IPS-15b (cell line): ENCODE data around the gene CDH19.

Source experiments
- H3K27me3 ChIP-seq: one replicate; pipeline ENCODE4 v1.6.1; 2013; ENCODE audit warnings: low read length; ENCODE audit not compliant: control insufficient read depth, insufficient read depth
- H3K36me3 ChIP-seq: one replicate; pipeline ENCODE4 v1.6.1; 2013; ENCODE audit warnings: low read length; ENCODE audit not compliant: control insufficient read depth, insufficient read depth
- H3K4me1 ChIP-seq: one replicate; pipeline ENCODE4 v1.6.1; 2013; ENCODE audit warnings: mild to moderate bottlenecking, low read length; ENCODE audit not compliant: control insufficient read depth, insufficient read depth
- H3K4me3 ChIP-seq: one replicate; pipeline ENCODE4 v1.5.1; 2013; ENCODE audit warnings: low read depth, low read length
- H3K9ac ChIP-seq: one replicate; pipeline ENCODE4 v1.6.1; 2013; ENCODE audit warnings: low read depth, mild to moderate bottlenecking, low read length
- H3K9me3 ChIP-seq: one replicate; pipeline ENCODE4 v1.6.1; 2013; ENCODE audit warnings: mild to moderate bottlenecking, low read length; ENCODE audit not compliant: control insufficient read depth, insufficient read depth

Gene CDH19

GRCh38 chr18:66562279-66562678 is 41.6 kb downstream of the CDH19 start:
- Histone ChIP-seq H3K36me3 (no peaks in the 10 kb centered on the region), H3K27me3 (no peaks in the 10 kb centered on the region), H3K9me3 (no peaks in the 10 kb centered on the region), H3K4me1 (no peaks in the 10 kb centered on the region), H3K4me3 (no peak overlapping the region), H3K9ac (no peak overlapping the region)

GRCh38 chr18:66560094-66560493 is 43.8 kb downstream of the CDH19 start:
- no peaks in the 10 kb centered on the region for H3K4me1 ChIP-seq
- no peak overlapping the region for H3K4me3 ChIP-seq
- H3K9me3 ChIP-seq = no peaks in the 10 kb centered on the region
- no peak overlapping the region for H3K9ac ChIP-seq
- no peaks in the 10 kb centered on the region for H3K27me3 ChIP-seq
- H3K36me3 ChIP-seq = no peaks in the 10 kb centered on the region

GRCh38 chr18:66558773-66559172 is 45.1 kb downstream of the CDH19 start:
- no peaks in the 10 kb centered on the region for H3K36me3 ChIP-seq
- no peaks in the 10 kb centered on the region for H3K9me3 ChIP-seq
- no peaks in the 10 kb centered on the region for H3K27me3 ChIP-seq
- H3K4me1 ChIP-seq = no peaks in the 10 kb centered on the region
- H3K9ac ChIP-seq = no peak overlapping the region
- H3K4me3 ChIP-seq = no peak overlapping the region

- no peaks in the 10 kb centered on the region for H3K36me3 ChIP-seq
- H3K9ac ChIP-seq = no peak overlapping the region
- no peaks in the 10 kb centered on the region for H3K9me3 ChIP-seq
- no peaks in the 10 kb centered on the region for H3K4me1 ChIP-seq
- H3K27me3 ChIP-seq = no peaks in the 10 kb centered on the region
- H3K4me3 ChIP-seq = no peak overlapping the region
These were observed 46.8 kb downstream of the CDH19 start for GRCh38 chr18:66557091-66557490.

- H3K9me3 ChIP-seq = no peaks in the 10 kb centered on the region
- no peak overlapping the region for H3K9ac ChIP-seq
- no peaks in the 10 kb centered on the region for H3K36me3 ChIP-seq
- no peaks in the 10 kb centered on the region for H3K27me3 ChIP-seq
- no peaks in the 10 kb centered on the region for H3K4me1 ChIP-seq
- H3K4me3 ChIP-seq = no peak overlapping the region
These were observed 48.3 kb downstream of the CDH19 start for GRCh38 chr18:66555585-66555984.

- Histone ChIP-seq H3K4me3 (no peak overlapping the region), H3K4me1 (no peaks in the 10 kb centered on the region), H3K9me3 (no peaks in the 10 kb centered on the region), H3K27me3 (no peaks in the 10 kb centered on the region), H3K36me3 (no peaks in the 10 kb centered on the region), H3K9ac (no peak overlapping the region)
These were observed 50.1 kb downstream of the CDH19 start for GRCh38 chr18:66553824-66554223.

- Histone ChIP-seq H3K4me1 (no peaks in the 10 kb centered on the region), H3K9me3 (no peaks in the 10 kb centered on the region), H3K9ac (no peak overlapping the region), H3K27me3 (no peaks in the 10 kb centered on the region), H3K4me3 (no peak overlapping the region), H3K36me3 (no peaks in the 10 kb centered on the region)
These were observed 53.5 kb downstream of the CDH19 start for GRCh38 chr18:66550366-66550765.

GRCh38 chr18:66548747-66549146 is 55.1 kb downstream of the CDH19 start:
- no peaks in the 10 kb centered on the region for H3K4me1 ChIP-seq
- no peak overlapping the region for H3K9ac ChIP-seq
- H3K4me3 ChIP-seq = no peak overlapping the region
- H3K36me3 ChIP-seq = no peaks in the 10 kb centered on the region
- no peaks in the 10 kb centered on the region for H3K27me3 ChIP-seq
- H3K9me3 ChIP-seq = no peaks in the 10 kb centered on the region

- H3K36me3 ChIP-seq = no peaks in the 10 kb centered on the region
- H3K9ac ChIP-seq = no peak overlapping the region
- no peaks in the 10 kb centered on the region for H3K27me3 ChIP-seq
- no peak overlapping the region for H3K4me3 ChIP-seq
- no peaks in the 10 kb centered on the region for H3K4me1 ChIP-seq
- no peaks in the 10 kb centered on the region for H3K9me3 ChIP-seq
These were observed 69.8 kb downstream of the CDH19 start for GRCh38 chr18:66534110-66534509.

GRCh38 chr18:66533693-66534092 is 70.2 kb downstream of the CDH19 start:
- H3K4me1 ChIP-seq = no peaks in the 10 kb centered on the region
- no peak overlapping the region for H3K9ac ChIP-seq
- no peaks in the 10 kb centered on the region for H3K27me3 ChIP-seq
- H3K36me3 ChIP-seq = no peaks in the 10 kb centered on the region
- no peaks in the 10 kb centered on the region for H3K9me3 ChIP-seq
- no peak overlapping the region for H3K4me3 ChIP-seq

- Histone ChIP-seq H3K27me3 (no peaks in the 10 kb centered on the region), H3K4me3 (no peak overlapping the region), H3K9me3 (no peaks in the 10 kb centered on the region), H3K9ac (no peak overlapping the region), H3K4me1 (no peaks in the 10 kb centered on the region), H3K36me3 (no peaks in the 10 kb centered on the region)
These were observed 80.5 kb downstream of the CDH19 start for GRCh38 chr18:66523219-66523991.

- Histone ChIP-seq H3K4me1 (no peaks in the 10 kb centered on the region), H3K4me3 (no peak overlapping the region), H3K27me3 (no peaks in the 10 kb centered on the region), H3K9me3 (no peaks in the 10 kb centered on the region), H3K9ac (no peak overlapping the region), H3K36me3 (no peaks in the 10 kb centered on the region)
These were observed 89.9 kb downstream of the CDH19 start for GRCh38 chr18:66513996-66514395.
